ENCODE results near the gene P2RX7. TPM values are rescaled to one million over a fixed set of nuclear protein-coding genes. Genes with fewer than 3 reads are reported as not detected.
A peak's percentile ranks its signal among the peaks of the same experiment; 100 is the strongest.
"Not testable (repeated sequence)": the region's sequence is repeated elsewhere in the genome, so short reads cannot be mapped to it uniquely, and the experiment has no call there.

Gene P2RX7
- polyA plus RNA-seq, 10 donors = 0.97 to 2.3 (median 1.6) TPM

DNA sequence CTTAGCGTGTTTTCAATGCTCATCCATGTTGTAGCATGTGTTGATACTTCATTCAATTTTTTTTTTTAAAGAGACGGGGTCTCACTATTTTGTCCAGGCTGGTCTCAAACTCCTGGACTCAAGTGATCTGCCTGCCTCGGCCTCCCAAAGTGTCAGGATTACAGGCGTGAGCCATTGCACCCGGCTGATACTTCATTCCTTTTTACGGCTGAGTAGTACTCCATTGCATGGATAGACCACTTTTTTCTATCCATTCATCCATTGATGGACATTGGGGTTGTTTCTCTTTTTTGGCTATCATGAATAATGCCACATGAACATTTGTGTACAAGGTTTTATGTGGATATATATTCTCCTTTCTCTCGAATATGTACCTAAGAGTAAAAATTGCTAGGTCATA is 1.2 kb downstream of the P2RX7 start:
- DNase-seq = no peak

DNA sequence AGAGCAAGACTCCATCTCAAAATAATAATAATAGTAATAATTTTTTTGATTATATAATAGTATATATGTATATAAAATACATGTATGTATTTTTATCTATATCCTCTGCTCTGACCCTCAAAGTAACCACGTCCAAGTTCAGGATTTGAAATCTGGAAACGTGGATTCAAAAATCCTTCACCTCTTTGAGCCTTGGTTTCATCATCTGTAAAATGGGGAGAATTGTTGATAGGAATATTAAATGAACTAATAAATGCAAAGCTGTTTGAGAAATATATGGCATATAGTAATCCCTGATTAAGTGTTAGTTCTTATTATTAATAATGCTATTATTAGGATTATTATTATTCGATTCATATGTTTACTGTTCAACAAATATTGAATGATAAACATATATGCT is 2.6 kb downstream of the P2RX7 start:
- DNase-seq = no peak

DNA sequence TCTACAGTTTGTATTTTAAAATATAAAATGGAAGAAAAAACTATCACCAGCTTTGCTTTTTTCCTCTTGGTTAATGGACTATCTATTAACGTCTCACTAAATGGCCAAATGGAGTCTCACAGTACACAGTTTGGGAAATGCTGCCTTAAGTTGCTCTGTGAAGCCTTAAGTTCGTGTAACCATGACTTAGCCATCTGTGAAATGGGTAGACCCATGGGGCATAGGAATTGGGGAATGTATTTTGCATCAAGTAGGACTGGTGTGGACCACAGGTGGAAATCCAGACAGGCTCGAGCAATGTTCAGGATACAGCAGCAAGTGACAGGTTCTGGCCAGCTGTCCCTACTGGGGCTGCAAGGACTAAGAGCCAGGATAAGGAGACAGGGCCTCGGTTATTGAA is 4.8 kb downstream of the P2RX7 start:
- no peak for DNase-seq

DNA sequence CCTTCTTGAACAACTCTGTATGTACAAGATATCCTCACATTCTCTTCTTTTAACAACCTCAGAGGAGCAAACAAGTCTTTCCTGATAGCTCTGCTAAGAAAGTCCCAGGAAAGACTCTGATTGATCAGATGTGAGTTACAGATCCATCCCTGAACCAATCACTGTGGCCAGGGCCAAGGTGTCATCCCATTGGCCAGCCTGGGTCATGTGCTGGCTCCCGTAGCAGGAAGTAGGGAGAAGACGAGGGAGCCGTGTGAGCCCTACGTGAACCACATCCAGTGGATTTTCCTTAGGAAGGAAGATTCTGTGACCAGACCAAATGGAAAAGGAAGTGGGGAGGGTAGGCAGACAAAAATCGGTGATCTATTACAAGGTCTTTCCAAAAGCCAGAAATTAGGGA is 5.6 kb downstream of the P2RX7 start:
- DNase-seq = no peak

- DNase-seq = no peak
Measured at GRCh38 chr12:121139286-121139685, 6.6 kb downstream of the P2RX7 start.

DNA sequence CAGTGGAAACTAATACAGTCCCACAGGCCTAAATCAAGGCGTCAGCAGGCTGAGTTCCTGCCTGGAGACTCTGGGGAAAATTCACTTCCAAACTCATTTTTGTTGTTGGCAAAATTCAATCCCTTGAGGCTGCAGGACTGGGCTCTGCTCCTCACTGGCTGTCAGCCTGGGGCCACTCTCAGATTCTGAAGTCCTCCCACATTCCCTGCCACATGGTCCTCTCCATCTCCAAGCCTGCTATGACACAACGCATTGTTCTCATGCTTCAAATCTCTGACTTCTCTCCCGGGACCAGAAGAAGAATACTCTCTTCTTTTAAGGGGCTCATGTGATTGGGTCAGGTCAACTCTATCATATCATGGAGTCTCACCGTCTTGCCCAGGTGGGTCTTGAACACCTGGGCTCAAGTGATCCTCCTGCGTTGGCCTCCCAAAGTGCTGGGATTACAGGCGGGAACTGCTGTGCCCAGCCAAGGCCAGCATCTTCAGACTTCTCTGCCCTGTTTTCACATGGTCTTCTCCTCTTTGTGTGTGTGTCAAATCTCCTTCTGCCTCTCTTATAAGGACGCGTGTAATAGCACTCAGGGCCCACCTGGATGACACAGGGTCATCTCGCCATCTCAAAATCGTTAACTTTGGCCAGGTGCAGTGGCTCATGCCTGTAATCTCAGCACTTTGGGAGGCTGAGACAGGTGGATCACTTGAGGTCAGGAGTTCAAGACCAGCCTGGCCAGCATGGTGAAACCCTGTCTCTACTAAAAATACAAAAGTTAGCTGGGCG is 9.7 kb downstream of the P2RX7 start:
- DNase-seq = no peak

DNA sequence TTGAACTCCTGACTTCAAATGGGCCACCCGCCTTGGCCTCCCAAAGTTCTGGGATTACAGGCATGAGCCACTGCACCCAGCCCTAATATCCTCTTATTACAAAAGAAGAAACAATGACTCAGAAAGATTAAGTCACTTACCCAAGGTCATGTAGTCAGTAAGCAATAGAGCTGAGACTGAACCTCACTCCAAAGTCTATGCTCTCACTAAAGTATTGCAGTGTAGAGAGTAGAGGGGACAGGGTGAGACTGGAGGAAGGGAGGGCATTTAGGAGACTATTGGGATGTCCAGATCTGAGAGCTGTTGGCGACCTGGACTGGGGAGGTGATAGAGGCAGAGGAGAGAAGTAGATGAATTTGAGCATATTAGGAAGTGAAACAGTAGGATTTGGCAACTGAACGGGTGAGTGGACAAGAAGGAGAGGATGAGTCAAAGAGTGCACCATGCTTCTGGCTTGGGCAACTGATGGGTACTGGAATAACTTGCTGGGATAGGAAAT is 11.8 kb downstream of the P2RX7 start:
- DNase-seq = no peak

GRCh38 chr12:121145221-121145620 is 12.5 kb downstream of the P2RX7 start:
- DNase-seq = no peak

GRCh38 chr12:121149289-121149688 is 16.6 kb downstream of the P2RX7 start:
- DNase-seq = not testable (repeated sequence)

DNA sequence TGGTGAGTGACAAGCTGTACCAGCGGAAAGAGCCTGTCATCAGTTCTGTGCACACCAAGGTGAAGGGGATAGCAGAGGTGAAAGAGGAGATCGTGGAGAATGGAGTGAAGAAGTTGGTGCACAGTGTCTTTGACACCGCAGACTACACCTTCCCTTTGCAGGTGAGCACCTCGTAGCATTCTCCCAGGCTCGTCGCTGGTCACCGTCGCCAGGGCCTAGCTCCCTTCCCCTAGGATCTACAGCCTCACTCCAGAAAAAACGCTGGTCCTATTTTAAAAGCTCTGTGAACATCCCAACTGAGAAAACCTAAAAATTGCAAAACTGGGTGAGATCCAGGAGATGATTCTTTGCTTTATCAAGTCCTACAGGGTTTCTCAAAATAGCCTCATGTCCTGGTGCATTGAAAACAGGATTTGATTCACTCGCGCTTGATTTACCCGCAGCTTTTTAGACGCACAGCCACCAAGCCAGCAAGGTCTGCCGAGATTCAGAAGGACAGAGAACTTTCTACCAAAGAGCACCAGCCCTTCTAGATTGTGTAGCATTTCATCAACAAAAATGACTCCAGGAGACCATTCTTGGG is 22.2 kb downstream of the P2RX7 start:
- DNase-seq = no peak

GRCh38 chr12:121156365-121156764 is 23.7 kb downstream of the P2RX7 start:
- DNase-seq = no peak

GRCh38 chr12:121158085-121158484 is 25.4 kb downstream of the P2RX7 start:
- no peak for DNase-seq

DNA sequence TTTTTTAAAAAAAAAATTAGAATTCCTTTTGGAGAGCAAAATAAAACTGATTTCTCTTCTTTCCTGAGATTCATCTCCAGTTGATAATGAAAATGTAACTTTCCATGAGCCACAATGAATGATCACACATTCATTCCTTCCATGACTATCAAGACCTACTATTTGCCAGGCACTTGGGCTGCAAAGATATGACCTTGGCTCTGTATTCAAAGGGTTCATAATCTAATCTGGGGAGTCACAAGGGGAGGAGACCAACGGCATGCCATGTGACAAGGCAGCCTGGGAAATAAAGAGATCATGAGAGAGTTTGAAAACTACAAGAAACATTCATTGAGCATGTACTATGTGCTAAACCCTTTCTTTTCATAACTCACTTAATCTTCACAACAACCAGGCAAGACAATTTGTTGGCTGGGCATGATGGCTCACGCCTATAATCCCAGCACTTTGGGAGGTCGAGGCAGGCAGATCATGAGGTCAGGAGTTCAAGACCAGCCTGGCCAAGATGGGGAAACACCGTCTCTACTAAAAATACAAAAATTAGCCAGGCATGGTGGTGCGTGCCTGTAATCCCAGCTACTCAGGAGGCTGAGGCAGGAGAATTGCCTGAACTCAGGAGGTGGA is 26.2 kb downstream of the P2RX7 start:
- not testable (repeated sequence) for DNase-seq

DNA sequence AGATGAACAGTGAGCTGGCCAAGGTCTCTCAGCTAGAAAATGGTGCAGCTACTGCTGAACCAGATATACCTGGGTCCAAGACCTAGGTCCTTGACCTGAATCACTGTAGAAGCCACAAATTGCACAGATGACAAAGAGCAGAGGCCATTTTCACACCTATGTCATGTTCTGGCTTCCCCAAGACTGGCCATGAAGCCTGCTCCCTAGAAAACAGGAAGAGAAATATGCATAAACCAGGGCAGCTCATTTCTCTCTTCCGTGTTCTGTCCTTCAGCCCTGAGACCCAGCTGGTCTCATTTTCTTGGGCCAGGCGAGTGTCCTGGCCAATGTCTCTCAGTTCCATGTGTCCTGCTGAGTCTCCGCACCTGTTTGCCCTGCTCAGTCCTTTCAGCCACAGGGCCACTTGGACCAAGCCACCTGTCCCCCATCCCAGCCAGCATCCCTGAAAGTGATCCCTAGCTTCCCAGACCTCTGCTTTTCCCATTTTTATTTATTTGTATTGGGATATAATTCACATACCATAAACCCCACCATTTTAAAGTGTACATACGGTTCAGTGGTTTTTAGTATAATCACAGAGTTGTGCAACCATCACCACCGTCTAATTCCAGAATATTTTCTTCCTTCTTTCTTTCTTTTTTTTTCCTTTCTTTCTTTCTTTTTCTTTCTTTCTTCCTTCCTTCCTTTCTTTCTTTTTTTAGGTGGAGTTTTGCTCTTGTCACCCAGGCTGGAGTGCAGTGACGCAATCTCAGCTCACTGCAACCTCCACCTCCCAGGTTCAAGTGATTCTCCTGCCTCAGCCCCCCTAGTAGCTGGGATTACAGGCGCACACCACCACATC is 27.0 kb downstream of the P2RX7 start:
- no peak for DNase-seq

GRCh38 chr12:121162384-121162783 is 29.7 kb downstream of the P2RX7 start:
- DNase-seq = no peak

- DNase-seq = no peak
Measured at GRCh38 chr12:121162985-121163384, 30.3 kb downstream of the P2RX7 start.

DNA sequence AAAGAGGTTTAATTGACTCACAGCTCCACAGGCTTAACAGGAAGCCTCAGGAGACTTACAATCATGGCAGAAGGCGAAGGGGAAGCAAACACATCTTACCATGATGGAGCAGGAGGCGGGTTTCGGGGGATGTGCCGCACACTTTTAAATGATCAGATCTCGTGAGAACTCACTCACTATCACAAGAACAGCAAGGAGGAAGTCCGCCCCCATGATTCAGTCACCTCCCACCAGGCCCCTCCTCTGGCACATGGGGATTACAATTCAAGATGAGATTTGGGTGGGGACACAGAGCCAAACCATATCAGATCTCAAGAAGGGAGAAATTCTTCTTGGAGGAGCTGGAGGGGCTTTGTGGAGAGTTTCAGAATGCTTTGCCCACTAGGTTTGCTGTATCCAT is 32.2 kb downstream of the P2RX7 start:
- not testable (repeated sequence) for DNase-seq

- DNase-seq = no peak
Measured at GRCh38 chr12:121165316-121165715, 32.6 kb downstream of the P2RX7 start.

- DNase-seq = no peak
Measured at GRCh38 chr12:121166356-121166755, 33.7 kb downstream of the P2RX7 start.

DNA sequence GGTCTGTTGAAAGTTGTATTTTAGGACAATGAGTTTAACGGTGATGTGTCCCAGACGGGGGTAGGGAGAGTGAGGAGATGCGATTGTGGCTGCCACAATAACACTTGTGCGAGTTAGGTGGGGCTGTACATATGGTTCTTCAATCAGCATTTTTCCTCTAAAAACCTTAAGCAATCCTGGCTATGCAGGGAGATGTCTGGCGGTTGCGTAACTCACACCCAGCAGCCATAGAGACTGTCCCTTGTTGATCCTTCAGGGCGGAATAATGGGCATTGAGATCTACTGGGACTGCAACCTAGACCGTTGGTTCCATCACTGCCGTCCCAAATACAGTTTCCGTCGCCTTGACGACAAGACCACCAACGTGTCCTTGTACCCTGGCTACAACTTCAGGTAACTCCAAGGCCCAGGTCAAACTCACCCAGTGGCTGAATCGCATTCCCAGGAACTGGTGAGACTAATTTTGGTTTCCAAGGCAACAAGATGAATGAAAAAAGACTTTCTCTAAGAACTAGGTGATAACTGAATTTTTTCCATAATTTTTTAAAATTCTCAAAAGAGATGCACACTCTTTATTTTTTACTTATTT is 34.6 kb downstream of the P2RX7 start:
- peak in 2 of 3 donors; percentile 14 to 40 for DNase-seq

DNA sequence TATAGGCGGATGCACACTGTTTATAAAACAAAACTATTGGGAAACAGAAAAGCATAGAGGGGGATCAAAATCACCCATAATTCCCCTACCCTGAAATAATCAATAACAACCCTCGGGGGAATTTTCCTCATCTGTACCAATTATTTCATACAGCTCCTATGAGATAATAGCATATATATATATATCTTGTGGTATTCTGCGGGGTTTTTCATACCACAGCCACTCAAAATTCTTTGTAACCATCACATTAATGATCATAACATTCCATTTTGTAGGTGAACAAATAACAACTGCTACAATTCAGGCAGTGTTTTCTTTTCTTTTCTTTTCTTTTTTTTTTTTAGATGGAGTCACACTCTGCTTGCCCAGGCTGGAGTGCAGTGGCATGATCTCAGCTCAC is 35.3 kb downstream of the P2RX7 start:
- DNase-seq = no peak

DNA sequence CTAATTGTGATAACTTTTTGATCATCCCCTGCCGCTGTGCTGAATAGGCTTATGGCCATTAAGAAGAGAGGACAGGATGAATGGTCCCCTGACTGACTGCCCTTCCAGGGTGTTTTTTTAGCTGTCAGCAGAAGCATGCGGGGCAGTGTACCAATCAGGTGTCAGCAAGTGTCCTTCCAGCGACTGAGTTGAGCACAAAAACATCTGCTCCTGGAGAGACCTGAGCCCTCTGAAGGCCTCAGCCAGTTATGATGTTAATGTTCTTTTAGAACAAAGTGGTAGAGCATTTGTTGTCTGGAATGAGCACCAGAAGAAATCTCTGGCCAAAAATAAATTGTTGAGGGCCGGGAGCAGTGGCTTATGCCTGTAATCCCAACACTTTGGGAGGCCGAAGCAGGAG is 37.5 kb downstream of the P2RX7 start:
- peak in 1 of 3 donors; percentile 19 for DNase-seq

All from muscle of back (tissue), 11 donors.